Raji (cell line): ENCODE measurements around the gene TRMT11.

Experiments
- POLR2A ChIP-seq: IDR thresholded peaks from 2 replicates; pipeline ENCODE4 v1.6.1; 2011; ENCODE audit warnings: low read depth, low read length, control low read depth; ENCODE audit not compliant: insufficient read depth

TRMT11 gene

GRCh38 chr6:126016591-126016990 is 30.3 kb downstream of the TRMT11 start:
- TF ChIP-seq POLR2A, result no peak

- TF ChIP-seq POLR2A, result no peak
Observed at GRCh38 chr6:126017668-126018067, 31.3 kb downstream of the TRMT11 start.

GRCh38 chr6:126020305-126021050 is 34.1 kb downstream of the TRMT11 start:
- no peak for TF ChIP-seq POLR2A

- no peak for TF ChIP-seq POLR2A
Observed at GRCh38 chr6:126026001-126026400, 39.7 kb downstream of the TRMT11 start.

GRCh38 chr6:126027601-126028000 is 41.3 kb downstream of the TRMT11 start:
- TF ChIP-seq POLR2A, result no peak

GRCh38 chr6:126030045-126030444 is 43.7 kb downstream of the TRMT11 start:
- no peak for TF ChIP-seq POLR2A

GRCh38 chr6:126033696-126034095 is 47.4 kb downstream of the TRMT11 start:
- no peak for TF ChIP-seq POLR2A

- no peak for TF ChIP-seq POLR2A
Observed at GRCh38 chr6:126034656-126035055, 48.3 kb downstream of the TRMT11 start.

- TF ChIP-seq POLR2A, result no peak
Observed at GRCh38 chr6:126035764-126036163, 49.4 kb downstream of the TRMT11 start.

- TF ChIP-seq POLR2A, result no peak
Observed at GRCh38 chr6:126038234-126038633, 51.9 kb downstream of the TRMT11 start.

- TF ChIP-seq POLR2A, result no peak
Observed at GRCh38 chr6:126039284-126039683, 52.9 kb downstream of the TRMT11 start.

GRCh38 chr6:126040394-126040793 is 54.1 kb downstream of the TRMT11 start:
- no peak for TF ChIP-seq POLR2A

GRCh38 chr6:126040826-126041225 is 54.5 kb downstream of the TRMT11 start:
- TF ChIP-seq POLR2A, result no peak

- no peak for TF ChIP-seq POLR2A
Observed at GRCh38 chr6:126041516-126041915, 55.2 kb downstream of the TRMT11 start.

- no peak for TF ChIP-seq POLR2A
Observed at GRCh38 chr6:126042001-126042419, 55.7 kb downstream of the TRMT11 start.

GRCh38 chr6:126047648-126048047 is 61.3 kb downstream of the TRMT11 start:
- no peak for TF ChIP-seq POLR2A

- no peak for TF ChIP-seq POLR2A
Observed at GRCh38 chr6:126048635-126049034, 62.3 kb downstream of the TRMT11 start.
